ENCODE results near the gene EXD3.

EXD3 gene

DNA sequence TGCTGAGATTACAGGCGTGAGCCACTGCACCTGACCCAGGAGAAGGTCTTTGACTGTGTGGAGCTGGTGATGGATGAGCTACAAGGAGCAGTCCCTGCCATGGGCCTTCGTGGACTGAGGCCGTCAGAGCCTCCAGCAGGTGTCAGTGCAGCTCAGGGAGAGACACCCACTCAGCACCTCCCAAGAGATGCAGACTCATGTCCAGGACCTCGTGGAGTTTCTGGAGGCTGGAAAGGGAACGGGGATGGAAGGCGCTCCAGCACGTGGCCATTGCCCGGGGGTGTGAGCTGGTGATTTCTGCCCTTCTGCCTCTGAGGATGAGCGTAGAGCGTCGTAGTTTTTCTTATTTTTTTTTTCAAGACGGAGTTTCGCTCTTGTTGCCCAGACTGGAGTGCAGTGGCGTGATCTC lies 136.0 kb downstream of the EXD3 start:
- Histone ChIP-seq H3K9me3 (no peaks in the 10 kb centered on the region), H3K27me3 (no peaks in the 10 kb centered on the region), H3K36me3 (no peaks in the 10 kb centered on the region), H3K4me1 (no peaks in the 10 kb centered on the region), H3K4me3 (ENCODE audit: low read depth, low read length) (no peak overlapping the region)
- peak; percentile 77 for DNase-seq
- TF ChIP-seq CTCF (IDR thresholded peaks at IDR 0.05; ENCODE audit: low read depth, low read length), result peak; percentile 79

GRCh38 chr9:137281345-137282116 lies 141.4 kb downstream of the EXD3 start:
- Histone ChIP-seq H3K4me1 (peaks cover 9% of the 10 kb centered on the region), H3K4me3 (ENCODE audit: low read depth, low read length) (peak overlapping the region; percentile 37), H3K9me3 (no peaks in the 10 kb centered on the region), H3K27me3 (no peaks in the 10 kb centered on the region), H3K36me3 (no peaks in the 10 kb centered on the region)
- peak; percentile 36 for DNase-seq
- no peak for TF ChIP-seq CTCF (IDR thresholded peaks at IDR 0.05; ENCODE audit: low read depth, low read length)

DNA sequence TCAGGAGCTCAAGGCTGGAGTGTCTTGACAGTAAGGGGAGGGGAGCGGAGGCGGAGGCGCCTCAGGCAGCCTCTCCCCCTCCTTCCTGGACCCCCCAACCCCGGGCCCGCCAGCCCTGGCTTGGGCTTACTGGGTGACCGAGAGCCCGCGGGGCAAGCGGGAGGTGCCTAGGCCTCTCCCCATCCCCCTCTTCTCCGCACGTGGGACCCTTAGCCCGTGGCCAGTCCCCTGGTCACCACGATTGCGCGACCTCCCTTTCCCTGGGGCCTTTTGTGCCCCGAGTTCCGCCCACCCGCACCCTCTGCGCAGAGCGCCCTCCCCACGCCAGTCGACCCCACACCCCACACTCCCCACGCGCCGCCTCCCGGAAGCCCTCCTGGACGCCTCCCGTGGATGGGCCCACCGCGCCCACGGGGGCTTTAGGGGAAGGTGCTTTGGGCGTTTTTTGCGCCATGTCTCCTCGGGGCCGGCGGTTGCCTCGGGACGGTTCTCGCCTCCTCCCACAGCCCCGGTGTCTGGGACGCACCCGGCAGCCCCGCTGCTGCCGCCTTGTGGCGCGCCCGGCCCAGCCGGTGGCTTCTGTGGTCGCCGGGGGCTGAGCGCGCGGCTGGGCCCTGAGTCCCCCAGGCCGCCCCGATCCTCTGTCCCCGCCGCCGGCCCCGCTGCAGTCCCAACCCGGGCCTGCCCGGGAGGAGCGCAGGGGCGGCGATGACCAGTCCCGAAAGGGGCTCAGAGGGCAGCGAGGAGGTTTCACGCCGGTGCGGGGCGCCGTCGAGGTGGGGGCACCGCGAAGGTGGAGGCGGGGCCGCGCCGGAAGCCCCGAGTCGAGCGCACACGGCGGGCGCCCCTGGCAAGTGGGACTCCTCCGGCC lies 142.3 kb downstream of the EXD3 start:
- Histone ChIP-seq H3K4me3 (ENCODE audit: low read depth, low read length) (peak overlapping the region; percentile 37), H3K9me3 (no peaks in the 10 kb centered on the region), H3K36me3 (no peaks in the 10 kb centered on the region), H3K4me1 (peaks cover 12% of the 10 kb centered on the region), H3K27me3 (no peaks in the 10 kb centered on the region)
- DNase-seq, result peak; percentile 77
- TF ChIP-seq CTCF (IDR thresholded peaks at IDR 0.05; ENCODE audit: low read depth, low read length), result peak; percentile 43

DNA sequence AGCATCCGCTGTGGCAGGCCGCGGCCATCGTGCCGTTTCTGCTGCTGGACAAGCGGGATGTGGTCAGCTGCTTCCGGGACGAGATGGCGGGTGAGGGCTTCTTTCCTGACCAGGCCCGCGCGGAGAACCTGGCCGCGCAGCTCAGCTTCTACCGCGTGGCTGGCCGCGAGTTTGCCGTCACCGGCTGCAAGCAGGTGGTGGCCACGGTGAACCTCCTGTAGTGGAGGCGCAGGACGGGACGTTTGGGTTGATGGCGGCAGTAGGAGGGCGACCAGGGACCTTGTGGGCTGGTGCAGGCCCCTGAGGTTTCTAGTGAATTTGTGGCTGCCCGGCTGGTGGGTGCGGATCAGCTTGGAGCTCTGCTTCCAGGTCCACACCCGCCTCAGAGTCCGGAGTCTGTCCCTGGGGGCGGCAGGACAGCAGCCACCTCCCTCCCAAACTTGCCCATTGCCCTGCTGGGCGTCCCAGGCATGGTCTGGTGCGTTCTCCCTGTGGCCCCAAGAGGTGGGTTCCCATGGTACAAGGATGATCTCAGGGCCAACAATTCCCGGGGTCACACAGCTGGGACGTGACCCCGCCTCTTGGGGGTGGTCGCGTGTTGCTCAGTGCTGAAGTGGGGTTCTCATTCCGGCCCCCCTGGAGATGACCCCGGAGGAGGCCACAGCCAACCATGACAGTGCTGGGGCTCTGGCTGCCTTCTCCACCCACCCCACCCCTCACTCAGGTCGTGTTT lies 143.1 kb downstream of the EXD3 start:
- DNase-seq, result no peak
- TF ChIP-seq CTCF (IDR thresholded peaks at IDR 0.05; ENCODE audit: low read depth, low read length), result no peak
- Histone ChIP-seq H3K9me3 (no peaks in the 10 kb centered on the region), H3K4me3 (ENCODE audit: low read depth, low read length) (no peak overlapping the region), H3K27me3 (no peaks in the 10 kb centered on the region), H3K36me3 (no peaks in the 10 kb centered on the region), H3K4me1 (peaks cover 12% of the 10 kb centered on the region)

DNA sequence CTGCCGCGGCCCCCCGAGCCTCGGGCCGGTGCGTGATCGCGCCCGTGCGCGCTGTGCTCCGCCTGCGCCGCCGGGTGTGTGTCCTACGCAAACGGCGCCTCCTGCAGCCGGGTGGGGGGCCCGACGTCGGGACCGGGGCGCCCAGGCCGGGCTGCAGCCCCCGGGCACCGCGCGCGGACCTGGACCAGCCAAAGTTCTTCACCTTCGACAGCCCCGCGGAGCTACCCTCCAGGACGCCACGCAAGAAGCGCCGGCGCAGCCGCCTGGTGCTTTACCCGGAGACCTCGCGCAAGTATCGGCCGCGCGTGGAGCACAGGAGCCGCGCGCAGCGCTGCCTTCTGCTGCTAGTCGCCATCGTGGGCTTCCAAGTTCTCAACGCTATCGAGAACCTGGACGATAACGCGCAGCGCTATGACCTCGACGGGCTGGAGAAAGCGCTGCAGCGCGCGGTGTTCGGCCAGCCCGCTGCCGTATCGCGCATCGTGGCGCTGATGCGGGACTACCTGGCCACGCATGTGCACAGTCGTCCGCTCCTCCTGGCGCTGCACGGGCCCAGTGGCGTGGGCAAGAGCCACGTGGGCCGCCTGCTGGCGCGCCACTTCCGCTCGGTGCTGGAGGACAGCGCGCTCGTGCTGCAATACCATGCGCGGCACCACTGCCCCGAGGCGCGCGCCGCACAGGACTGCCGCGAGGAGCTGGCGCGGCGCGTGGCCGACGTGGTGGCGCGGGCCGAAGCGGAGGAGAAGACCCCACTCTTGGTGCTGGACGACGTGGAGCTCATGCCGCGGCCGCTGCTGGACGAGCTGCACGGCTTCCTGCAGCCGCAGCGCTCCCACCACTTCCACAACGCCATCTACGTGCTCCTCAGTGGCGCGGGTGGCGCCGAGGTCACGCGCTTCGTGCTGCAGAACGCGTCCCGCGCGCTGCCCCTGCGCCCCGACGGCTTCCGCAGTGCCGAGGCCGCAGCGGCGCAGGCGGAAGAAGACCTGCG lies 143.9 kb downstream of the EXD3 start:
- no peak overlapping the region for H3K4me3 ChIP-seq (ENCODE audit: low read depth, low read length)
- peaks cover 12% of the 10 kb centered on the region for H3K4me1 ChIP-seq
- no peak for TF ChIP-seq CTCF (IDR thresholded peaks at IDR 0.05; ENCODE audit: low read depth, low read length)

More for the DNA sequence above, 143.9 kb downstream of the EXD3 start:
- no peak for DNase-seq
- Histone ChIP-seq H3K27me3 (no peaks in the 10 kb centered on the region), H3K36me3 (no peaks in the 10 kb centered on the region), H3K9me3 (no peaks in the 10 kb centered on the region)
